ENCODE measurements around the gene TGM3. TPM values are rescaled to one million over a fixed set of nuclear protein-coding genes. Genes with fewer than 3 reads are reported as not detected.

TGM3 gene
- total and polyA plus RNA-seq, 11 donors, result 0.04 TPM; not detected in 10

DNA sequence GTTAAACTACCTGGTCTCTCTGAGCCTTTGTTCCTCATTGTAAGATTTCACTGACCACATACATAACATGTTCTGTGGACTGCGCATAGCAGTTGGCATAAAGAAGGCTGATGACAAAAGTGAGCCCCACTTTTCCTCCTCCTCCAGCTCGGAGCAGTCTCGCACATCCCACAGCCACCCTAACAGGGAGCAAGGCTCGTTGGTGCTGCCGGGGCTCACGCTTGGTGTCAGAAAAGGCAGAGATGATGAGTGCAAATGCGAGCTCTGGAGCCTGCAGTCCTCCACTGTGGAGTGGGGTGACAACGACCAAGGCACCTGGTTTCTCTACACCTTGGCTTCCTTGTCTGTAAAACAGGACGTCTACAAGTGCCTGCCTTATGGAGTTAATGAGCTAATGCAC lies 9.7 kb downstream of the TGM3 start:
- no peaks in the 10 kb centered on the region for H3K36me3 ChIP-seq
- peaks cover 0 to 10% (median 0%) of the 10 kb centered on the region in 9 donors for H3K27me3 ChIP-seq
- no peaks in the 10 kb centered on the region for H3K9me3 ChIP-seq
- H3K27ac ChIP-seq, result no peak overlapping the region
- no peak overlapping the region for H3K4me3 ChIP-seq
- DNase-seq (no peak), ATAC-seq (no peak)
- TF ChIP-seq, protein P1, sequence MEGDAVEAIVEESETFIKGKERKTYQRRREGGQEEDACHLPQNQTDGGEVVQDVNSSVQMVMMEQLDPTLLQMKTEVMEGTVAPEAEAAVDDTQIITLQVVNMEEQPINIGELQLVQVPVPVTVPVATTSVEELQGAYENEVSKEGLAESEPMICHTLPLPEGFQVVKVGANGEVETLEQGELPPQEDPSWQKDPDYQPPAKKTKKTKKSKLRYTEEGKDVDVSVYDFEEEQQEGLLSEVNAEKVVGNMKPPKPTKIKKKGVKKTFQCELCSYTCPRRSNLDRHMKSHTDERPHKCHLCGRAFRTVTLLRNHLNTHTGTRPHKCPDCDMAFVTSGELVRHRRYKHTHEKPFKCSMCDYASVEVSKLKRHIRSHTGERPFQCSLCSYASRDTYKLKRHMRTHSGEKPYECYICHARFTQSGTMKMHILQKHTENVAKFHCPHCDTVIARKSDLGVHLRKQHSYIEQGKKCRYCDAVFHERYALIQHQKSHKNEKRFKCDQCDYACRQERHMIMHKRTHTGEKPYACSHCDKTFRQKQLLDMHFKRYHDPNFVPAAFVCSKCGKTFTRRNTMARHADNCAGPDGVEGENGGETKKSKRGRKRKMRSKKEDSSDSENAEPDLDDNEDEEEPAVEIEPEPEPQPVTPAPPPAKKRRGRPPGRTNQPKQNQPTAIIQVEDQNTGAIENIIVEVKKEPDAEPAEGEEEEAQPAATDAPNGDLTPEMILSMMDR (IDR thresholded peaks at IDR 0.05), result no peak
- no peak for TF ChIP-seq POLR2A (IDR thresholded peaks at IDR 0.05)
- peaks cover 0 to 17% (median 0%) of the 10 kb centered on the region in 12 donors for H3K4me1 ChIP-seq
- intact Hi-C loops (cut with DNase I), result no loop called here
- 65 to 76% (median 73%) methylated on average over 9 of the region's 9 CpGs for WGBS, 4 donors

DNA sequence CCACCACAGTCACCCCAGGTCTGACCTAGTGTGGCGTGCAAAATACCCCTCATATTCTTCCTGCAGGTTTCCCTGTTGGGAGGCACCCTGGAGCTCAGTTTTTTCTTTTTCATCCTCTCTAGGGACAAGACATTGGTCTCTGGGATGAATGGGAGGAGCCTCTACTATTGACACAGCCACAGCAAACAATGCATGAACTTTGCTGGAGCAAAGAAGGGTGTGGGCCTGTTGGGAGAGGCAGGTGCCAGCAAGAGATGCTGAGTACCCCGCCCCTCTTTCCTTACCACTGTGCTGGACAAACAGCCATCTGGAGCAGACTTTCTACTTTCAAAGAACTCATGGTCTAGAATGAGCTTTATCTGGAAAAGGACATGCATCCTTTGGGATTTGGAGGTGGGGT lies 10.1 kb downstream of the TGM3 start:
- H3K27me3 ChIP-seq, result peaks cover 0 to 8% (median 0%) of the 10 kb centered on the region in 9 donors
- no peaks in the 10 kb centered on the region for H3K36me3 ChIP-seq
- no peak overlapping the region for H3K4me3 ChIP-seq
- 72 to 79% (median 77%) methylated on average over 2 of the region's 2 CpGs for whole genome bisulfite sequencing, 4 donors
- no peak for DNase-seq
- H3K4me1 ChIP-seq, result peaks cover 0 to 14% (median 0%) of the 10 kb centered on the region in 12 donors
- ATAC-seq, result no peak
- H3K9me3 ChIP-seq, result no peaks in the 10 kb centered on the region
- intact Hi-C loops (cut with DNase I), result no loop called here
- TF ChIP-seq POLR2A (IDR thresholded peaks at IDR 0.05), result no peak
- TF ChIP-seq, protein P1 (IDR thresholded peaks at IDR 0.05), result no peak
- no peak overlapping the region for H3K27ac ChIP-seq

DNA sequence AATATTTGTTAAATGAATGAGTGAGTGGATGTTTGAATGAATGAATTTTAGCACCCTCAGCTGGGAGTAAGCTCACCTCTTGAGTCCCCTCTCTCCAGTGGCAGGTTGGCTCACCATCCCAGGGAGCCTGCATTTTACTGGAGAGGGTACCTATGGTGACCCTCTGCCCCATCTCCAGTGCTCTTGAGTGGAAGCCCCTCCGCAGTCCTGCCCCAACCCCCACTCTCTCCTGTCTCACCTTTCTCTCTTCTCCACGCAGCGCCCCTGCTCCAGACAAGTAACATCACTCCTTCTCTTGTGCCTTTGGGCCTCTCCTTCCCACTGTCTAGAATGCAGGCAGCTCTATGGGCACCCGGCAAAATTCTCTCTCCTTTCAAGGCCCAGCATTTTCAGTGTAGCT lies 11.3 kb downstream of the TGM3 start:
- Histone ChIP-seq H3K36me3 (no peaks in the 10 kb centered on the region), H3K27ac (no peak overlapping the region), H3K4me3 (no peak overlapping the region), H3K27me3 (peaks cover 0 to 8% (median 0%) of the 10 kb centered on the region in 9 donors), H3K4me1 (peaks cover 0 to 14% (median 0%) of the 10 kb centered on the region in 12 donors), H3K9me3 (no peaks in the 10 kb centered on the region)
- 89 to 91% (median 89%) methylated on average over 4 of the region's 4 CpGs for WGBS, 4 donors
- intact Hi-C loops (cut with DNase I), result no loop called here
- DNase-seq (no peak), ATAC-seq (no peak)
- TF ChIP-seq, protein P1 (IDR thresholded peaks at IDR 0.05), result no peak
- TF ChIP-seq POLR2A (IDR thresholded peaks at IDR 0.05), result no peak

DNA sequence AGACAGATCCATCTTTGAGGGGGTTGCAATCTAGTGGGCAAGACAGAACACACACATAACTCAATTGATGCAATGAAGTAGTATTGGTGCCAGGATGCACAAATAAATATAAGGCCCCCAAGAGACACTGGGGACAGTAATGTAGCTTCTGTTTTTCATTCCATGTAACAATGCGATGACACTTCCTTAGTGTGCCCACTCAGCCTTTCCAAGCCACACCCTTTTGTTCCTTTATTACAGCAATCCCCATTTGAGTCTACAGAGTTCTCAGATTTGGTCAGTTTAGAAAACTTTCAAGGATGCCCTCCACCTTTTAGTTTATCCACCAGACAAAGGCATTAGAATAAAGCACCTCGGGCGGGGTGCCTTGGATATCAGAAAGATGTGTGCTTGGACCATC lies 15.5 kb downstream of the TGM3 start:
- 88 to 92% (median 90%) methylated on average over 3 of the region's 3 CpGs for WGBS, 4 donors
- ATAC-seq (no peak), DNase-seq (no peak)
- Histone ChIP-seq H3K27ac (no peak overlapping the region), H3K36me3 (no peaks in the 10 kb centered on the region), H3K9me3 (no peaks in the 10 kb centered on the region), H3K27me3 (no peaks in the 10 kb centered on the region), H3K4me1 (peaks cover 0 to 26% (median 0%) of the 10 kb centered on the region in 12 donors), H3K4me3 (no peak overlapping the region)
- TF ChIP-seq, protein P1 (IDR thresholded peaks at IDR 0.05), result no peak
- TF ChIP-seq POLR2A (IDR thresholded peaks at IDR 0.05), result no peak
- intact Hi-C loops (cut with DNase I), result no loop called here
